ENCODE data around the gene SCEL. TPM values are rescaled to one million over a fixed set of nuclear protein-coding genes. Genes with fewer than 3 reads are reported as not detected.
A peak's percentile ranks its signal among the peaks of the same experiment; 100 is the strongest.

The SCEL gene
- total and polyA plus RNA-seq, 2 of the 4 experiments (the other 2 are of a cell fraction) = not detected

- H3K27me3 ChIP-seq (ENCODE audit: control insufficient read depth, insufficient read depth, low read length) = no peaks in the 10 kb centered on the region
- H3K4me2 ChIP-seq (ENCODE audit: low read depth, low read length) = no peak overlapping the region
- H4K5ac ChIP-seq (ENCODE audit: low read depth, low read length) = no peak overlapping the region
- no peaks in the 10 kb centered on the region for H4K20me1 ChIP-seq (ENCODE audit: insufficient read depth, low read length)
- ATAC-seq (ENCODE audit: low read depth) (no peak), DNase-seq (no peak)
- H3K79me1 ChIP-seq (ENCODE audit: low read depth in 1 of 2, low read length in 2 of 2) = no peaks in the 10 kb centered on the region
- H2AK5ac ChIP-seq (ENCODE audit: low read depth, low read length) = no peak overlapping the region
- no peak overlapping the region for H4K91ac ChIP-seq (ENCODE audit: insufficient read depth, low read depth, low read length)
- in situ Hi-C loops (cut with MboI; ENCODE audit: low sequenced_read_pairs) = no loop called here
- H3K14ac ChIP-seq (replicated peaks; ENCODE audit: low read depth, low read length) = no peak overlapping the region
- H2BK15ac ChIP-seq (ENCODE audit: low read depth, low read length) = no peak overlapping the region
- no peak overlapping the region for H3K4ac ChIP-seq (ENCODE audit: low read depth, low read length)
- H3K9me1 ChIP-seq (ENCODE audit: insufficient read depth, low read length) = no peaks in the 10 kb centered on the region
- H3K9me3 ChIP-seq (ENCODE audit: control insufficient read depth, insufficient read depth, low read length) = no peaks in the 10 kb centered on the region
- H2BK5ac ChIP-seq (ENCODE audit: low read depth, low read length, poor library complexity, severe bottlenecking) = no peak overlapping the region
- intact Hi-C loops (cut with micrococcal nuclease) = no loop called here
- no peak overlapping the region for H3K18ac ChIP-seq (ENCODE audit: low read depth, low read length)
- H3K56ac ChIP-seq (ENCODE audit: extremely low read depth, insufficient read depth, low read length) = no peak overlapping the region
- H3K9ac ChIP-seq (ENCODE audit: low read depth, low read length) = no peak overlapping the region
- no peak overlapping the region for H2AFZ ChIP-seq (replicated peaks; ENCODE audit: low read length, poor library complexity)
- no peaks in the 10 kb centered on the region for H3K4me1 ChIP-seq (ENCODE audit: control insufficient read depth, insufficient read depth, low read length)
- dilution Hi-C loops (cut with HindIII; ENCODE audit: low sequenced_read_pairs, unreplicated experiment) = no loop called here
- no peak overlapping the region for H2BK20ac ChIP-seq (ENCODE audit: low read depth, low read length)
- TF ChIP-seq RAD21 (IDR thresholded peaks at IDR 0.05; ENCODE audit: low read length) (no peak), MAFK (IDR thresholded peaks at IDR 0.05; ENCODE audit: low read depth, low read length) (peak; percentile 22; the same call in 1 of the 2 replicates), RFX5 (IDR thresholded peaks at IDR 0.05; ENCODE audit: low read depth, low read length) (no peak), NFE2L2 (IDR thresholded peaks at IDR 0.05; ENCODE audit: low read depth, low read length) (no peak), MXI1 (IDR thresholded peaks at IDR 0.05; ENCODE audit: borderline replicate concordance, low read depth, low read length) (no peak)
- H3K4me3 ChIP-seq (ENCODE audit: insufficient read depth, low read depth, low read length) = no peak overlapping the region
- no TSS peak for BruUV-seq (replicated peaks)
- H2BK120ac ChIP-seq (ENCODE audit: low read depth, low read length) = no peak overlapping the region
- no peak overlapping the region for H2AK9ac ChIP-seq (replicated peaks; ENCODE audit: low read depth, low read length, poor library complexity)
- H3K36me3 ChIP-seq (ENCODE audit: control insufficient read depth, insufficient read depth, low read length) = no peaks in the 10 kb centered on the region
- no peak overlapping the region for H3K23ac ChIP-seq (ENCODE audit: low read depth, low read length)
- H3K27ac ChIP-seq (ENCODE audit: insufficient read depth, low read length) = no peak overlapping the region
- ChIA-PET POLR2A (ENCODE audit: unreplicated experiment) (no interaction called here), CTCF (no interaction called here)
- no peak overlapping the region for H4K8ac ChIP-seq (ENCODE audit: low read depth in 2 of 2, low read length in 2 of 2)
These were observed 80.5 kb downstream of the SCEL start for GRCh38 chr13:77616027-77616426.

Data from IMR-90 (cell line).